ENCODE measurements around the gene AGAP1. TPM values are rescaled to one million over a fixed set of nuclear protein-coding genes. Genes with fewer than 3 reads are reported as not detected.

The AGAP1 gene
- polyA plus RNA-seq, 2 of the 4 experiments (the other 2 are of a cell fraction), result 20.2 to 21.9 TPM

- Histone ChIP-seq H3K27ac (peak overlapping the region in 1 of 2 experiments; percentile 37; a peak in 2 of 6 replicates), H3K4me2 (0 out of 3 replicates have a peak overlapping the region, but pooled peaks have one; percentile 13), H3K4me3 (no peak overlapping the region), H3K4me1 (peaks cover 21% of the 10 kb centered on the region), H3K9me3 (no peaks in the 10 kb centered on the region)
- FAIRE-seq (no peak), ATAC-seq (no peak), DNase-seq (ENCODE audit: low read depth in 1 of 2, low spot score in 1 of 2) (no peak)
- 77% methylated on average over 11 of the region's 11 CpGs for WGBS (ENCODE audit: missing lambda C conversion rate)
- TF ChIP-seq CEBPB (IDR thresholded peaks at IDR 0.05), result no peak
- POLR2A ChIA-PET, result no interaction called here
- CTCF ChIA-PET, result no interaction called here
Observed at GRCh38 chr2:236075802-236076201, 582.0 kb downstream of the AGAP1 start.

- peak overlapping the region; percentile 59 to 76; a peak in 5 of 6 replicates for H3K27ac ChIP-seq
- peaks cover 21% of the 10 kb centered on the region for H3K4me1 ChIP-seq
- ChIA-PET POLR2A (no interaction called here), CTCF (no interaction called here)
- ATAC-seq, result peak; percentile 78 to 89
- peak; percentile 49 to 69 for DNase-seq (ENCODE audit: low read depth in 1 of 2, low spot score in 1 of 2)
- no peak for FAIRE-seq
- H3K9me3 ChIP-seq, result no peaks in the 10 kb centered on the region
- no peak overlapping the region for H3K4me3 ChIP-seq
- peak overlapping the region; percentile 29 for H3K4me2 ChIP-seq
- 56% methylated on average over 14 of the region's 14 CpGs for WGBS (ENCODE audit: missing lambda C conversion rate)
- TF ChIP-seq ZSCAN20 (CRISPR knock-in tag; IDR thresholded peaks at IDR 0.05) (no peak), FOSL2 (IDR thresholded peaks at IDR 0.05) (0 out of 2 replicates have a peak, but pooled peaks have one; percentile 18), FOSL2 (CRISPR knock-in tag; IDR thresholded peaks at IDR 0.05) (peak; percentile 83), NR3C1 (IDR thresholded peaks at IDR 0.05) (no peak), CEBPB (IDR thresholded peaks at IDR 0.05) (peak; percentile 45 to 65; a peak in 2 of 4 replicates), MYC (IDR thresholded peaks at IDR 0.05; ENCODE audit: borderline replicate concordance, low read length) (0 out of 2 replicates have a peak, but pooled peaks have one; percentile 15), FOXS1 (CRISPR knock-in tag; IDR thresholded peaks at IDR 0.05) (no peak)
Observed at GRCh38 chr2:236078297-236079255, 584.7 kb downstream of the AGAP1 start.

GRCh38 chr2:236080412-236080811 lies 586.6 kb downstream of the AGAP1 start:
- DNase-seq (ENCODE audit: low read depth in 1 of 2, low spot score in 1 of 2), result no peak
- H3K4me3 ChIP-seq, result no peak overlapping the region
- no peaks in the 10 kb centered on the region for H3K9me3 ChIP-seq
- peaks cover 23% of the 10 kb centered on the region for H3K4me1 ChIP-seq
- ChIA-PET POLR2A (no interaction called here), CTCF (interaction anchor here (0.5 to 1.4 kb wide), 3 partner anchors 10 to 278 kb away, joined by 3 read pairs; no protein-coding TSS in a partner anchor)
- TF ChIP-seq NR3C1 (IDR thresholded peaks at IDR 0.05) (no peak), CHD2 (IDR thresholded peaks at IDR 0.05; ENCODE audit: low read length, partially characterized antibody) (no peak)
- ATAC-seq, result no peak
- FAIRE-seq, result no peak
- no peak overlapping the region for H3K27ac ChIP-seq
- 96% methylated on average over 3 of the region's 3 CpGs for WGBS (ENCODE audit: missing lambda C conversion rate)
- no peak overlapping the region for H3K4me2 ChIP-seq

- Histone ChIP-seq H3K4me3 (no peak overlapping the region), H3K4me1 (peaks cover 25% of the 10 kb centered on the region), H3K4me2 (no peak overlapping the region), H3K9me3 (no peaks in the 10 kb centered on the region), H3K27ac (no peak overlapping the region)
- no peak for DNase-seq (ENCODE audit: low read depth in 1 of 2, low spot score in 1 of 2)
- TF ChIP-seq CBX8 (IDR thresholded peaks at IDR 0.05), result no peak
- no peak for TF ChIP-seq HOXB13 (CRISPR knock-in tag; IDR thresholded peaks at IDR 0.05; ENCODE audit: low read depth)
- no peak for TF ChIP-seq ZFP36 (IDR thresholded peaks at IDR 0.05; ENCODE audit: borderline replicate concordance, partially characterized antibody)
- TF ChIP-seq ZSCAN20 (CRISPR knock-in tag; IDR thresholded peaks at IDR 0.05), result no peak
- no peak for TF ChIP-seq SREBF2 (IDR thresholded peaks at IDR 0.05)
- TF ChIP-seq JUNB (IDR thresholded peaks at IDR 0.05), result no peak
- no peak for TF ChIP-seq TFCP2L1 (CRISPR knock-in tag; IDR thresholded peaks at IDR 0.05)
- no peak for TF ChIP-seq RCOR1 (IDR thresholded peaks at IDR 0.05; ENCODE audit: low read depth, low read length)
- TF ChIP-seq POLR2AphosphoS2 (conservative IDR thresholded peaks at IDR 0.05; ENCODE audit: low read length), result no peak
- no peak for TF ChIP-seq HMGXB4 (CRISPR knock-in tag; IDR thresholded peaks at IDR 0.05; ENCODE audit: borderline replicate concordance)
- TF ChIP-seq KDM1A (IDR thresholded peaks at IDR 0.05; ENCODE audit: low read depth), result no peak
- TF ChIP-seq ZNF302 (CRISPR knock-in tag; IDR thresholded peaks at IDR 0.05), result no peak
- no peak for TF ChIP-seq NR3C1 (IDR thresholded peaks at IDR 0.05)
- no peak for TF ChIP-seq FOSB (CRISPR knock-in tag; IDR thresholded peaks at IDR 0.05)
- POLR2A ChIA-PET, result no interaction called here
- WGBS (ENCODE audit: missing lambda C conversion rate), result 90% methylated on average over 11 of the region's 11 CpGs
- no peak for ATAC-seq
- CTCF ChIA-PET, result interaction anchor here (1.4 kb wide), 1 partner anchor 15 kb away, joined by 3 read pairs; no protein-coding TSS in a partner anchor
- FAIRE-seq, result no peak
Observed at GRCh38 chr2:236081171-236081570, 587.3 kb downstream of the AGAP1 start.

Data from A549 (cell line).